Osteocyte (in vitro differentiated cells): Measurements from ENCODE around the gene BCL3. TPM values are rescaled to one million over a fixed set of nuclear protein-coding genes. Genes with fewer than 3 reads are reported as not detected.

Experiments used
- DNase-seq: peaks from one replicate; pipeline ENCODE4 v3.0.0; 2021; ENCODE audit warnings: mixed read lengths; ENCODE audit not compliant: unreplicated experiment; ENCODE audit errors: extremely low spot score
- H3K27ac Mint-ChIP-seq: one replicate; pipeline ENCODE4 v1.8.0; 2021; ENCODE audit warnings: mild to moderate bottlenecking, mixed read lengths; ENCODE audit not compliant: unreplicated experiment
- H3K27me3 Mint-ChIP-seq: one replicate; pipeline ENCODE4 v1.8.0; 2021; ENCODE audit warnings: mixed read lengths; ENCODE audit not compliant: unreplicated experiment
- H3K36me3 Mint-ChIP-seq: one replicate; pipeline ENCODE4 v1.8.0; 2021; ENCODE audit warnings: mixed read lengths; ENCODE audit not compliant: unreplicated experiment
- H3K4me1 Mint-ChIP-seq: one replicate; pipeline ENCODE4 v1.8.0; 2021; ENCODE audit warnings: mixed read lengths; ENCODE audit not compliant: unreplicated experiment
- H3K4me3 Mint-ChIP-seq: one replicate; pipeline ENCODE4 v1.8.0; 2021; ENCODE audit warnings: mild to moderate bottlenecking, moderate library complexity, mixed read lengths; ENCODE audit not compliant: unreplicated experiment
- H3K9me3 Mint-ChIP-seq: one replicate; pipeline ENCODE4 v1.8.0; 2021; ENCODE audit warnings: mixed read lengths; ENCODE audit not compliant: unreplicated experiment
- CTCF ChIP-seq: fragments of 200-600 bp; sonication (generic); IDR thresholded peaks from 2 replicates; pipeline ENCODE4 v1.5.0; 2021; ENCODE audit warnings: antibody characterized with exemption, mild to moderate bottlenecking, moderate library complexity
- total RNA-seq: library from RNA; stranded (reverse); gene quantifications from 2 replicates; pipeline ENCODE4 v1.2.1, GENCODE V29; 2021

Gene BCL3
- total RNA-seq, 1 donor from 2014 or later, result 15.3 TPM

- Mint-ChIP-seq H3K27me3 (peaks cover 15% of the 10 kb centered on the region), H3K4me3 (no peak overlapping the region), H3K4me1 (peaks cover 6% of the 10 kb centered on the region), H3K36me3 (no peaks in the 10 kb centered on the region), H3K27ac (no peak overlapping the region), H3K9me3 (no peaks in the 10 kb centered on the region)
- TF ChIP-seq CTCF, result peak; percentile 87
- DNase-seq, result peak; percentile 95
These were observed 52.0 kb downstream of the BCL3 start for GRCh38 chr19:44800461-44800860.

DNA sequence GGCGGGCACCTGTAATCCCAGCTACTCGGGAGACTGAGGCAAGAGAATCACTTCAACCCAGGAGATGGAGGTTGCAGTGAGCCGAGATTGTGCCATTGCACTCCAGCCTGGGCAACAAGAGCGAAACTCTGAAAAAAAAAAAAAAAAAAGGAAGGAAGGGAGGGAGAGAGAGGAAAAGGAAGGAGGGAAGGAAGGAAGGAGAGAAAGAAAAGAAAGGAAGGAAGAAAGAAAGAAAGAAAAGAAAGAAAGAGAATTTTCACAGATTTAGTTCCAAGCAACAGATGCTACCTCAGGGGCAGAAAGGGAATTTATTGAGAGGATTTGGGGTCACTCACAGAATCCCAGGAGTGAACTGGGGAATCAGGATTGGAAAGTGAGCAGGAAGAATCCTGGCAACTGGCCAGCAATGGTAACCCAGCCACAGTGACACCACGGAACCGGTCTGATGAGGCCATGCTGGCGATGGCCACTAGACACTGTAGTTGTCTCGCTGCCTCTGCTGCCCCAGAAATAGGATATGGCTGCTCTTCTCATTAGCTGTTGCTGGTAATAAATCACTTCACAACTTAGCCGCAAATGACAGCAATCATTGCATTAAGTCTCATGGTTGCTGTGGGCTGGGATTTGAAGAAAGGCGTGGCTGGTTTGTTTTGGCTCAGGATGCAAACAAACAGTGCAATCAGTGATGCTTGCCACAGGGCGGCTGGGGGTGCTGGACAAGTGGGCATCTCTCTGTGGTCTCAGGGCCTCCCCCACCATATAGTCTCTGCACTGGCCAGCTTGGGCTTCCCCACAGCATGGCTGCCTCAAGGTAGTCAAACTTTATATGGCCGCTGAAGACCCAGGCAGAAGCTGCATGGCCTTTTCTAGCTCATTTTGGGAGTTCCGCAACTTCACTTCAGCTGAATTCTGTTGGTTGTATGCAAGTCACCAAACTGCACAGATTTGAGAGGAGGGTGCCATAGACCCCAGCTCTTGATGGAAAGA is 55.2 kb downstream of the BCL3 start:
- Mint-ChIP-seq H3K4me1 (peaks cover 12% of the 10 kb centered on the region), H3K9me3 (no peaks in the 10 kb centered on the region), H3K27me3 (peaks cover 18% of the 10 kb centered on the region), H3K27ac (no peak overlapping the region), H3K4me3 (no peak overlapping the region), H3K36me3 (no peaks in the 10 kb centered on the region)
- no peak for DNase-seq
- no peak for TF ChIP-seq CTCF

GRCh38 chr19:44806291-44806690 is 57.8 kb downstream of the BCL3 start:
- Mint-ChIP-seq H3K27me3 (peaks cover 18% of the 10 kb centered on the region), H3K36me3 (no peaks in the 10 kb centered on the region), H3K4me1 (peaks cover 29% of the 10 kb centered on the region), H3K4me3 (no peak overlapping the region), H3K27ac (peak overlapping the region; percentile 57), H3K9me3 (no peaks in the 10 kb centered on the region)
- TF ChIP-seq CTCF, result no peak
- DNase-seq, result no peak

DNA sequence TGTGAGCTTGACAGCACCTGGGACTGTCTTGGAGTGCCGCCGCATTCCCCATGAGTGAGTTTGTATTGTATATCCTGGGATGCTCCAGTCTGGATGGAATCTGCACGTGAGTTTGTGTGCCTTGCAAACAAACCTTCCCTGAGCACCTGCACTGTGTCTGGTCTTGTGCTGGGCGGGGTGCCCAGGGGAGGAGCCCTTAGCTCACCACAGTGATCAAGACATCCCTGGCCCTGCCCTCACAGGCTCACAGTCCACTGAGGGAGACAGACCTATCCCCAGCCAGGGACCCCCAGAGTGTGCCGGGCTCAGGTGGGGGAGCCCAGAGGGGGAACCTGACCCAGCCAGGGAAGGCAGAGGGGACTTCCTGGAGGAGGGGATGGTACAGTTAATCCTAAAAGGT is 58.7 kb downstream of the BCL3 start:
- Mint-ChIP-seq H3K4me3 (no peak overlapping the region), H3K36me3 (no peaks in the 10 kb centered on the region), H3K27me3 (peaks cover 18% of the 10 kb centered on the region), H3K27ac (no peak overlapping the region), H3K9me3 (no peaks in the 10 kb centered on the region), H3K4me1 (peaks cover 29% of the 10 kb centered on the region)
- TF ChIP-seq CTCF, result no peak
- DNase-seq, result no peak

- Mint-ChIP-seq H3K27me3 (peaks cover 18% of the 10 kb centered on the region), H3K9me3 (no peaks in the 10 kb centered on the region), H3K36me3 (no peaks in the 10 kb centered on the region), H3K27ac (peak overlapping the region; percentile 51), H3K4me1 (peaks cover 29% of the 10 kb centered on the region), H3K4me3 (peak overlapping the region; percentile 53)
- TF ChIP-seq CTCF, result peak; percentile 61
- no peak for DNase-seq
These were observed 59.3 kb downstream of the BCL3 start for GRCh38 chr19:44807652-44808462.
